Activated naive CD4-positive, alpha-beta T cell (primary cell): ENCODE results near the gene GLB1L2.

Experiments
- DNase-seq, 4 experiments: peaks; one replicate each; lab custom pipeline; 2025; lab: John Stamatoyannopoulos, UW

The GLB1L2 gene

DNA sequence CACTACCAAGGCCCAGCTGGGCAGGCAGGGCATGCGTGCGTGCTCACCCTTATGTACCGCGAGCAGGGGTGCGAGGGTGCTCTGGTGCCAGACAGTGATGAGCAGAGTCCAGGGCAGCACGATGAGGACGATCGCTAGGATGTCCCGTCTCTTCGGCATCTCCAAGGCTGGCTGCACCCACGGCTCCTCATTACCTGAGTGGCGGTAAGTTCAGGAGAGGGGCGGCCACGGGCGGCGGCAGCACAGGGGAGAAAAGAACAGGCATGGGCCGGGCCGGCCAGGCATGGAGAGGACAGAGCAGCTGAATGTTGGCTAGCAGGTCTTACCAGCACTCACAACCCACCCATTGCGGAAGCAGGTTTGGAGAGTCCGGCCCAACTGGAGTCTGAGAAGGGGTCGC, 55.7 kb downstream of the GLB1L2 start:
- DNase-seq, result no peak

DNA sequence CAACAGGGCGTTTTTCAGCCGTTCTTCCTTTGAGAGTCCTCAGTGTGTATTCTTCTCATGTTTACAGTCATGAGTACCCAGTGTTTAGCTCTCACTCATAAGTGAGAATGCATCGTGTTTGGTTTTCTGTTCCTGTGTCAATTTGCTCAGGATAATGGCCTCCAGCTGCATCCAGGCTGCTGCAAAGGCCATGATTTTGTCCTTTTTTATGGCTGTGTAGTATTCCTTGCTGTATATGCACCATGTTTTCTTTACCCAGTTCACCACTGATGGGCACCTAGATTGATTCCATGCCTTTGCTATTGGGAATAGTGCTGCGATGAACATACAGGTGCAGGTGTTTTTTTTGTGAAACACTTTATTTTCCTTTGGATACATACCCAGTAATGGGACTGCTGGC, 56.8 kb downstream of the GLB1L2 start:
- DNase-seq, result no peak

DNA sequence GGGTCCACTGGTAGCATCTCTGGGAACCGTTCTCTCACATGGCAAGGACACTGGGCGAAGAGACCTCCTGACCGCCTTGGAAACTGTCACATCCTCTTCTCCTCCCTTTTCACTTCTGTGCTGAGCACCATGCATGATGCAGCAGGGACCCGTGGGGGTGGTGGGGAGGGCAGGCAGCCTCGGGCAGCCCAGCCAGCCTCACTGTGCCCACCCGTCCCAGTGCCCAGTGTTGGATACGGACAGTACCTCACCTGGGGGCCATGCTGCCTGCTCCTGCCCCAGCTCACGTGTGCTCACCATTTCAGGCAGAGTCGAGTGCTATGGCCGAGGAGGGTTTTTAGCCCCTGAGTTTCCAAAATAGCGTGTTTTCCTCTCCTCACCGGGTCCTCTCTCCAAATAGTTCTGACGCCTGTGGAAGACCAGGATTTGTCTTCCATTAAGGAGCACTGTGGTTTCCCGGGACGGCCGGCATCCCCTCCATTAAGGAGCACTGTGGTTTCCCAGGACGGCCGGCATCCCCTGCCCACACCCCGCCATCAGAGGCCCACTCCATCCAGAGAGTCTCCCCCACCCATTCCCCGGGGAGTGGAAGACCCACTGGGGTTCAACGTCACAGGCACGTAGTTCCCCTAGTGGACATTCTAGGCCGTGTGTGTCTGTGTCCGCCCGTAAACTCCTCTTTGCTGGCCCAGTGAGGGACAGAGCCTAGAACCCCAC, 57.8 kb downstream of the GLB1L2 start:
- DNase-seq, result no peak

DNA sequence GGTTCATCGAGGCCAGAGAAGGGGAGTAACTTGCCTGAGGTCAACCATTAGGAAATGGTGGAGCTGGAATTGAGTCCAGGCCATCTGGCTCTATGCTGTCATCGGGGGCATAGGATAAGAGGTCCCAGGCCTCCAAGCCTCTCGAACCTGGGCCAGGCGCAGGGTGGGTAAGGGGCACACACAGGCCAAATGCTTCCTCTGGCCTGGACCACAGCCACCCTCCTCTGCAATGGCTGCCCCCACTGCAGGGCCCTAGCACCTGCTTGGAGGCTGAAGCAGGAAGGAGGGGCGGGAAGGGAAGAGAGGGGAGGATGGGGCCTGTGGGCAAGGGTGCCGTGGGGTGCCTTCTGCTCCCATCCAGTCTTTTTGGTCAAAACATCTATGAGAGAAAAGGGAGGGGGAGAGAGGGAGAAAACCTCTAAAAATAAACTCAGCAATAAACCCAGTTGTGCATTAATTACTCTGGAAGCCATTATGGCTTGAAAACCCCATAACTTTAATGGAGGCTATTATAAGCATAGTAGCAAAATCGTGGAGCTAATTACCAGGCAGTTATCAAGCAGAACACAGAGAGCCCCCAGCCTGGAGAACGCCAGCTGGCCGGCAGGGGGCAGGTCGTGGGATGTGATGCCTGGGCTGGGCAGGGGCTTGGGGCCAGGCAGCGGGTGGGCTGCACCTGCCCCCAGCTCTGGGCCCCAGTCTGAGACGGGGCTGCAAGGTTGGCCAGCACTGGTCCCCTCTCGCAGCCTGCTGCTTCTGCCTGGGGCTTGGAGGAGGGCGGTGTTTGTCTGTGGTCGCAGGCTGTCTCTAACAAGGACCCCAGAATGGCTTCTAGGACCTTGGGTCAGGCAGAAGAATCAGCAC, 59.1 kb downstream of the GLB1L2 start:
- no peak for DNase-seq

DNA sequence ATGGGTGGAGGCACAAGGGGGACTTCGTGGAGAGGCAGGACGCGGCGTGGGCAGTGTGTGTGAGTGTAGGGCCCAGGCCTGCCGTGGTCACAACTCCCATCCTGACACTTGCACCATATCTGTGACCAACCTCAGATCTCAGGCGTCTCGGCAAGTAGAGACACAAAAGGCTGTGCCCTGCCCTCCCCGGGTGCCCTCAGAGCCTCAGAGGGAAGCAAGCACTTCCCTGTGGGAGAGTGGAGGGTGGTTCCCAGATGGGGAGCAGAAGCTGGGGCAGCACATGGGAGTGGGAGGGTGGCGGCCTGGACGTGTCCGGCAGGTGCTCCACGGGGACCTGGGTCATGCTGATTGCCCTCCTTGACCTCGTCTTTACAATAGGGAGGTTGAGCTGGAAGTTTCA, 59.9 kb downstream of the GLB1L2 start:
- DNase-seq, result no peak

DNA sequence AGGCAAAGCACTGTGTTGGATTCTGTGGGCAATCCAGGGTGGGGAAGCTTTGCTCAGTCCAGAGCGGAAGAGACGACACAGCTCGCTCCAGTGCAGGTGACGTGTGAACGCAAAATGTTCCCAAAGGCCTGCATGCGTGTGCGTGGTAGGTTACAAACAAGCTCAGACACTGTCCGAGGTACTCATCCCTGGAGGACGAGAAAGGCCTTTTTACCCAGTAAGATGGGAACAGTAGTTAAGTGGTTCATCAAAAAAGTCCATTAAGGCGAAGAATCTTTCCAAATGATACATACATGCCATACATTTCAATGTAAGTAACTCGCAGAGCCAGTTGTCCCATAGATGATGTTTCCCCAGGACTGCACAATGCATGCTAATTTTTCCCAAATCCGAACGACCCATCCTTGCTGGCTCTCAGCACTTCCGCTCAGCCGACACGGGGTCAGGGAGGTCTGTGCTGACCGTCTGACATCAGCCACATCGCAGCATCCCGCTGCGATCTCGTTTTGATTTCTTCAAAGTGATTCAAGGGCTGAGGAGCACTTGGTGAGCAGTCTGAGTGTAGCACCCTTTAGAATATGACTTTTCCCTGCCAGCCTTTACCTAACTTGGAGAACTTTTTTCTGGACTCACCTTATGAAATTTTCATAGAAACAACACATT, 61.3 kb downstream of the GLB1L2 start:
- no peak for DNase-seq

DNA sequence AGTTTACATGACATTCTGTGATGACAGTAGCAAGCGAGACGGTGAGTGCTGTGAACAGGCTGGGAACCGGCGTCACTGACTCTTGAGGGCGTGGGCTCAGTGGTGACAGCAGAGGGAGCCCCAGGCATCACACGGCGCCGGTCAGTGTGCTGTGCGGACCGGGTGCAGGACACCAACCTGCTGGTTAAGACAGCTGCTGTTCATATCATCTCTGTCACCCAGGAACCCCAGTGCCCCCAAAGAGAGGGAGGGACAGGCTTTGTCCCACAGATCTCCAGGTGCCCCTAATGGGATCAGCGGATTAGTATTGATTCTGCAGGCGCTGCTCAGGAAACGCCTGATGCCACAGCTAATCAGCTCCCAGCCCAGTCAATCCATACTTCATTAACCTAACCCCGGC, 61.9 kb downstream of the GLB1L2 start:
- DNase-seq, result no peak

DNA sequence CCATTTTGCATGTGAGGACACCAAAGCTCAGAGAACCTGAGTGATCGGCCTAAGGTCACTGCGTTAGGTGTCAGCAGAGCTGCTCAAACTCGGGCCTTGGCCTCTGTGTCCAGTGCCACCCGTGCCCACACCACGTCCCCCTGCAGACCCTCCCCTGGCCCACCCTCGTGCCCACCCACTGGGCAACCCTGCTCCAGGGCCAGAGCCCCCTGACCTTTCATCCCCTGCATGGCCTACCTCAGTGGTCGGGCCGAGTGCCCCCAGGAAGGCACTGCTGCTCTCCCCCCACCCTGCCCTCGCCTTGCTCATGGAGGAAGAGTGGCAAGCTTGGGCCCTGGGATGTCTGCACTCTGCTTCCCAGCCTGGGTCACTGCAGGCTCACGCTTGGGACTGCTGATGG, 62.5 kb downstream of the GLB1L2 start:
- DNase-seq, result no peak

DNA sequence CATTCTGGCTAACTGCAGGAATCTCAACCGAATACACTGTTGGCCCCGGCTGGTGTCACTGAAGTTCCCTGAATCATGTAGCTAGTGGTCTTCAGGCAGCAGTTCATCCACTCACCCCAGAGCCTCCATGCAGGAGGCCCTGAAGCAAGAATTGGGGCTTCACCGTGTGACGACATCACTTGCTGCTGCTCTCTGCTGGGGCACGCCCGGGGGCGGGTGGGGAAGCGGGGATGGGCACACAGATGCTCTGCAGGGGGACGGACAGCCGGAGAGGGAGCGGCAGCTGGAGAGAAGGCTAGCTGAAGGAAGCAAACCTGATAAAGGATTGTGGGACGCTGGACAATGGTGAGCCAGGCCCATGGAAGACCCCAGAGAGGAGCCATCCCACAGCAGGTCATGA, 63.2 kb downstream of the GLB1L2 start:
- no peak for DNase-seq

DNA sequence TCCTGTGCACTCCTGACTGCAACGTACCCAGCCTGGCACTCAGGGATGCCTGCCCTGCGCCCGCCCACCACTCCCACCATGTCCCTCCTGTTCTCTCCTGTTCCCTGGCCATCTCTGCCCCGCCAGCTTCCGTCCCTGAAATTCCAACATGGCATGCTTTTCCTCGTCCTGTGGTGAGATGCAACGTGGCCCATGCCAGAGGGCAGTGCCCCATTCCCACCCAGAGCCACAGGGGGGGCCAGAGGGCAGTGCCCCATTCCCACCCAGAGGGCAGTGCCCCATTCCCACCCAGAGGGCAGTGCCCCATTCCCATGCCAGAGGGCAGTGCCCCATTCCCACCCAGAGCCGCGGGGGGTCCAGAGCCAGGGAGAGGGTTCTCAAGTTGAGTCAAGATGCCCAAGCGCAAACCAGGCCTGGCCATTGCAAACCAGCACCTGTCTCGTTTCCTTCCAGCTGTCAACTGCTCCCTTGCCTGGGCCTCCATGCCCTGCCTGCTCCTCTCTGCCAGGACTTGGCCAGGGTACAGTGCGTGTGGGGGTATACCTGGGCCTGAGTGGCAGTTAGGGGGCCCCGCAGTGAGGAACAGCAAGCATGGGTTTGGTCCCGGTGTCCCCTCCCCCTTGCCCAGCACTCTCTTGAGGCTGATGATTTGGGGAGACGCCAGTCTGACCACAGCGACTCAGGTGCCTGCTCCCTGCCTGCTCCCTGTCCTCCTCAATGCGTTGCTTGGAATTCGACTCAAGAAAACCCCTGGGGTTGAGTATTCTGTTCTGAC, 65.7 kb downstream of the GLB1L2 start:
- DNase-seq, result no peak

DNA sequence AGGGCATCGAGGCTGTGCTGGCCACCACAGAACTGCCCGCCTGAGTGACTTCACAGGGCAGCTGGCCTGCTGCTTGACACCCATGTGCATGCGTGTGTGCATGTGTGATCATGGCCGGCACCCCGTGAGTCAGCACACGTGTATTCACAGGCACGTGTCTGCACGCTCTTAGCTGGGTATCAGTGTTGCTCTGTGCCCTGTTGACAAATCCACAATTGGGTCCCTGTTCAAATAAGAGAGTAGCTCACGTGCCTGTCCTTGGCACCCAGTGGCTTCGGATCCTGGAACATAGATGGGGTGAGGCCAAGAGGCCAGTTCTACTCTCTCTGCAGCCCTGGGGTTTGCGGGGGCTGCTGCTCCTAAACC, 66.3 kb downstream of the GLB1L2 start:
- DNase-seq, result no peak

DNA sequence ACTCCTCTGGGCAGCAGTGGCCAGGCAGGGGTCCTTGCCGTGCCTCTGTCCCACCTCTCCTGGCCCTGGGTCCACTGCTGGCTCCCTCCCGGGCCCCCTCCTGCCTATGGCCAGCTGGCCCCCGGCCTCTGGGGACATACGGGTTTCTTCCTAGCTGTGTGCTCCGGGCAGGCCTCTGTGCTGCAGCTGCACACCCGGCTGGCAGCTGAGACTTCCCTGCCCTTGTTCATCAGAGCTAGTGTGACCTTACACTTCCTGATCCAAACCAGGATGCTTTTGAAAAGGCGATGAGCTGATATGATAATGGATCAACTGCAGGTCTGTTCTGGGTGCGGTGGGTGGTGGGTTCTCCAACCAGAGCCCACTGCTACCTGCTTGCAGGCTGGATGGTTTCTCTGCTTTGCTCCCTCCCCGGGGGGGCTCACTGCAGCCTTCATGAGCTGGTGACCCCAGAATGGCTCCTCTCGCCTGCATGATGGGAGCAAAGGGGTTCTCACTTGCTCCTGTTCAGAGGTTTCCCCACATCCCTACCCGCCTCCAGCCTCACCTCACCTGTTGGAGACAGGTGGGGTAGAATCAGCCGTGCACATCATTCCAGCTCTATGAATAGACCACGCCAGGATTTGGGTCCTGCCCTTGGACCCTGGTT, 67.0 kb downstream of the GLB1L2 start:
- no peak for DNase-seq

DNA sequence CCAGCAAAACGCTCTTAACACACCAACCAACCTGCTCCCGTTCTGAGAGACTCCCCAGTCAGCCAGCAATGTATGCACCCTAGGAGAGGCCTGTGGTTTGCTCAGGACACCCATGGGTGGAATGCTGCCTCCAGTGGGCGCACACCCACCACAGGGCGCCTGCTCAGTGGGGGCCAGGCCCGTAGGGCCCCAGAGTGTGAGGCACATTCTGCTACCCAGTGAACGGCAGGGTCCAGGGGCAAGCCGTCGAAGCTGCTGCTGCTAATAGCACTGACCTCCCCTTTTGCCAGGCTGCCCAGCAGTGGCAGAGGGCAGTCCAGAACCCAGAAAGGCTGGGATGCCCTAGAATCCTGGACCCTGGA, 67.5 kb downstream of the GLB1L2 start:
- DNase-seq, result no peak

DNA sequence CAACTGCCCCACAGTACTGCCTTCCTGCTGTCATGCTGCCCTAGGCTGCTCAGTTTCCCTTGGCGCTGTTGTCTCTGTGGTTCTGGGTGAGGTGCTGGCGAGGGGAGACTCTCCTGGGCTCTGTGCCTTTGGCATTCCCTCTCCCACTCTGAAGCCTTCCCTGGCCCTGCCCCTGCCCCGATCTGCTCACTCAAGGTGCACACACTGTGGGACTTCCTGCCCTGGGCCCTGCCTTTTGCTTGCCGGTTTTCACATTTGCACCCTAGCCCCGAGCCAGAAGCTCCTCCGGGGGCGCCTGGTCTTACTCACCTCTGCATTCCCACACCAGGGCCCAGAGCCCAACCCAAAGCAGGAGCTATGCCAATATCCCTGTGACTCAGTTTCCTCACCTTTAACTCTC, 68.2 kb downstream of the GLB1L2 start:
- no peak for DNase-seq

DNA sequence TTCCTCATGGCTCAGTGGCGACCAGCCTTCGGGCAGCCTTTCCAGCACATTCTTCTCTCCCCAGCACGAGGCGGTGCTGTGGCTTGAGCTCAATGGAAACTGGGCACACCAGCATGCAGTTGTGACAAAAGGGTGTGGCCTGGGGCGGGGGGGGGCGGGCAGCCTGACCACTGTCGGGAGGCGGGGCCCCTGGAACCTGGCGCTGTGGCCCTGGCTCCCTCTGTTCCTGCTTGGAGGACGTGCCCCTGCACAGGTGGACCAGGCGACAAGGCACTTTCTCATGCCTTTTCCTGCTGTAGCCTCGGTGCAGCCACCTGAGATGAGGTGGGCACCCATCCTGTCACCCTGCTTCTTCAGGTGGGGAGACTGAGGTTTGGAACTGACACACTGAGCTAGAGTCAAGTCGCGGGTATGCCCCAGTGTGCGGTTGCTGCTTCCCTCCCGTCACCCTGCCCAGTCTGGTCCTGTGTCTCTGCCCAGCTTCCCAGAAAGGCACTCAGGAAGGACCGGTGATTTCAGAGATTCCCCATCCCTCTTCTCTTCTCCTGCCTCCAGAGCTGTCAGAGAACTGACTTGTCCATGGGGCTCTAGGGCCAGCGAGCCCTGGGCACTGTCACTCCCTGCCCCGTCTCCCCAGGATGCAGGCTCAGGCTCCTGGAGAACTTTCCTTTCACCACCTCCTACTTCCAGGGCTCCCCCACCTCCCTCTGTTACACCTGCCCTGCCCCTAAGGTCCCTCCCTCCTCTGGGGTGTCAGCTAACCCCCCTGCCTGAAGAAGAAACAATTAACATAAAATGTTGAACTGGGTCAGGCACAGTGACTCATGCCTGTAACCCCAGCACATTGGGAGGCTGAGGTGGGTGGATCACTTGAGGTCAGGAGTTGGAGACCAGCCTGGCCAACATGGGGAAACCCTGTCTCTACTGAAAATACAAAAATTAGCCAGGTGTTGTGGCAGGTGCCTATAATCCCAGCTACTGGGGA, 70.3 kb downstream of the GLB1L2 start:
- DNase-seq, result no peak

DNA sequence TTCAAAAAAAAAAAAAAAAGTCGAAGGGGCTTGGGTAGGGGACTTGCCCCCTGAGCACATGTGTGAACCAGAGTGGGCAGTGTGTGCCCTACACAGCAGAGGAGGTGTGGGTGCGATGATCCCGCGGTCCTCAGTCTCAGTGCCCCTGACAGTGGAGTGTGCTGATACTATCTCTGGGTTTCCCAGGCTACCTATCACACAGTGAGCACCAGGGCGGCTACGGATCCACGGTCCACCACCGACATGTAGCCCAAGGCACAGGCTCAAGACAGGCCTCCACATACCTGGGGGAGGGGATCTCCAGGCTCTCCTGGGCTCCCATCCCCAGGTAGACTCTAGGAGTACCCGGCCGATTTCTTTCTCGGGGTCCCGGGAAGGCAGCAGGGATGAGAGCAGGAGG, 71.1 kb downstream of the GLB1L2 start:
- no peak for DNase-seq

DNA sequence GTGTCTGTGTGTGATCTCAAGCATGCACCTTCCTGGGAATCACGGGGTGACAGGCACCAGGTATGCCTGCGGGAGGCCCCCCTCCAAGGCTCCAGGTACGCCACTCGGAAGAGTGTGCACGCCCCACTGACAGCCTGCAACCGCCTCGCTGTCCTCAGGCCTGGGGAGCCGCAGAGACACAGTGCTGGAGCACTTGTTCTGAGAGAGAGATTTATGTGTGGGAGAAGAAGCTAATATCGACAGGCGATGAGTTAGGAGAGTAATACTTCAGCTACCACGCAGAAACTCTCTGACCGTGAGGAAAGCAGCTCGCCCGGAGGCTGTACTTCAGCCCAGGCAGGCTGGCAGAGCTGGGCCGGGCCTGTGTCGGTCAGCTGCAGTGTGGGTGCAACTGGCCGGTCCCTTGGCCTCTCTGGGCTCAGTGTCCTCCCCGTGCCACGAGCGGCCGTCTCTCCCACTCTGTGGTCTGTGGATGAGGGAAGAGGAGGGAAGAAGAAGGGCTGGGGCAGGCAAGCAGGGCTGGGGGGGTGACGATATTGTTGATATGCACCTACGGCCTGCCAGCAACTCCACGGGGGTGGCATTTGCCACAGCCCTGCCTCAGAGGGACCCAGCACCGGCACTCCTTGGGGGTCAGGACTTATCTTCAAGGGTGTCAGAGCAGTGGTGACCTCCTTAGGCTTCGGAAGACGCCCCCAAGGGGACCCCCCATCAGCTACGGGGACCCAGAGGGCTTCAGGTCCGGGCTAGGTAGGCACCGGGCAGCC, 73.0 kb downstream of the GLB1L2 start:
- DNase-seq, result no peak

DNA sequence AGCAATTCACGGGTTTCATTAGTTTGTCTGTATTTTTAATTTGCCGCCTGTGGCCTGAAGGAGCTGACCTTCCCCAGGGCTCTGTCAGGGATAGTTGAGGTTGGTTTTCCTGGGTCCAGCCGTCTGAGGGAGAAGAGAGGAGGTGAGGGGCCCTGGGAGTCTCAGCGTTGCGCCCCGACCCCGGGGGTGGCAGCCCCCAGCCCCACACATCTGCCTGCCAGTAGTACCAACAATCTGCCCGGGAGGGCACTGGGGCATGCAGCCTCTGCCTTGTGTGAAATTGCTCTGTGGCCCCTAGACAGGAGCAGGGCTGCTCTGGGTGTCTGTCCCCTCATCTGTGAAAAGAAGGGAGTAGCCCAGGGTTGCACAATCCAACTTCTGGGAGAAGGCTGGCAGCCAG, 73.6 kb downstream of the GLB1L2 start:
- no peak for DNase-seq

DNA sequence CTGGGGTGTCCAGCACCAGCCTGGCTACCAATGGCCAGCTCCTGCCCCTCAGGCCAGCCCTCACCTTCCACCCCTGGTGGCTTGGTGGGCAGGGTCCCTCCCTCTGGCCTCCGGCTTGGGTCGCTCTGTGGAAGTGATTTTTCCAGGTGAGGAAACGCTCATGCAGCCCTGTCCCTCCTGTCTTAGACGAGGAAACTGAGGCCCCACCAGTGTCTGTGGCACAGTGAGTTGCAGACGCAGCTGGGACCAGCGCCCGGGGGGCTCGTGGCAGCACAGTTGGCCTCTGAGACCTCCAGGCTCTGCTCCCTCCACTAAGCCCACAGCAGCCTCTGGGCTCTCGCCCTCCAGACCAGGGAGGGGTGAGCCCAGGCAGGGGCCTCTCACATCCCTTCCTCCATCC, 74.1 kb downstream of the GLB1L2 start:
- DNase-seq, result no peak
